GM18526 (cell line): ENCODE results near the gene FBXL17.

Experiments used
- POLR2A ChIP-seq: IDR thresholded peaks from 3 replicates; pipeline ENCODE4 v1.6.1; 2011; ENCODE audit not compliant: insufficient read length; ENCODE audit errors: extremely low read depth

Gene FBXL17

DNA sequence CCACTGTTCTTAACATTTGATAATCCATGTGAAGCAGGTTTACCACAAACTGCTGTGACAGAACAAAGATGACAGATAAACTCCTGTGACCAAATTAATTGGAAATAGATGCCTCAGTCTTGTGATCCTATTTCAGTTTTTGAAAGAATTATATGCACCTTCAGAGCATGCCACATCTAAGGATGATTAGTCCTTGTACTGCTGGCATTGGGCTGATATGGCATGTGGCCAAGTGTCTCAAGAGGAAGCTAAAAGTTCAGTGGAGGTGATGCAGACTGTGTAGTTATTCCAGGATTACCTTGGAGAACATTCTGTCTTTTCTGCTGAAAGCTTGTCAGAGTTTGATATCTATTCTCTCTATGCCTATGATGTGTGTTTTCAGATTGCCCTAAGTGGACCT, 396.8 kb downstream of the FBXL17 start:
- TF ChIP-seq POLR2A: no peak

DNA sequence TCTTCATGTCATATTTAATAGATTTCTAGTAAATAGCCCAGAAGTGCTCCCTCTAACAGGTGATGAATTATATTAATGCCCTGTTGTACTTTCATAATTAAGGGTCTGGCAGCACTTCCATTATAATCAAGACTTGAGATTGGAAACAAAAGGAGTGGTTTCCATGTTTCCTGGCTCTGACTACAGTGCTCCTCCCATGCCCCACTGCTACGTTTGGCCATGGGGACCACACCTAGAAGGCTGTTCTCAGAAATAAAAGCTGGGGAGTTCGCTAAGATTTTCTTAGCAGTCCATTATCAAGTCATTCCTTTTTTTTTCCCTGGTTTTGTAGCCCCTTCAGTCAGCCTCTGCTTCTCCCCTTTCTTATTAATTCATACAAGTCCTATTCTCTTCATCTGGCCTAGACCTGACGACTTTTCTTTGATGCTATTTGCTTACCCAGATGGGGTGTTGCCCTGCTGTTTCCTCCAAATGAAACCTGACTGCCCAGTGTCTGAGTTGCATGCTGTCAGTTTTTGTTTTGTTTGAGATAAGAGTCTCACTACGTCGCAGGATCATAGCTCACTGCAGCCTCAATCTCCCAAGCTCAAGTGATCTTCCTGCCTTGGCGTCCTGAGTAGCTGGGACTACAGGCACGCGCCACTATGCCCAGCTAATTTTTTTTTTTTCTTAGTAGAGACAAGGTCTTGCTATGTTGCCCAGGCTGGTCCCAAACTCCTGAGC, 399.0 kb downstream of the FBXL17 start:
- no peak for TF ChIP-seq POLR2A

DNA sequence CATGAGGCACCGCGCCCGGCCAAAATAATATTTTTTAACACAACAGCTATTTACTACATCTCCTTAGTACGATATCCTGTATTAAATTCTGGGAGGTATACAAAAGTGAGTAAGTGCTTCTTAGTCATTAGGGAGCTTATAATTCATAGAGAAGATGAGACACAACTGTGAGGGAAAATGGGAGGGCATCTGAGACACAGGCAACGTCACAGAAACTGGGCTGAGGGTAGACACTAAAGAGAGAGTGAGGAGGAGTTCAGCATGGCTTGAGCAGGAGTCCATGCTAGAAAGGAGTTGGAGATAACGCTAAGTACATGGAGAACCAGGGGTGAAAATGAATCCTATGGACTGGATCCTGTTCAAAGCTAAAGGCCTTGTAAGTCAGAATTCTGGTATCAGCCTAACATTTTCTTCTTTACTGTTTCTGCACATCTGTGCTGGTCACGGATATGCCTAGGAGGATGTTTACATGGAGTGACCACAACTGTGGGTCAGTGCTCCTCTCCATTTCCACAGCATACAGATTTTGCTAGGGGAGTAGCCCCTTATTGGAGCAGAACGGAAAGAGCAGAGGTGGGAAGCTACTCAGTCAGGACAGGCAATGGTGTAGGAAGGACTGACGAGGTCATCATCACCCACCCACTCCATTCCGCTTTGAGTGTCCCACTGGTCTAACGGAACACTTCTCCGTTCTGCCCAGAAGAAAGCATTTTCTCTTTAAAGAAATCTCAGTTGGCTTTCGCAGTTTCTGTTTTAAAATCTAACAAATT, 400.8 kb downstream of the FBXL17 start:
- TF ChIP-seq POLR2A: no peak

DNA sequence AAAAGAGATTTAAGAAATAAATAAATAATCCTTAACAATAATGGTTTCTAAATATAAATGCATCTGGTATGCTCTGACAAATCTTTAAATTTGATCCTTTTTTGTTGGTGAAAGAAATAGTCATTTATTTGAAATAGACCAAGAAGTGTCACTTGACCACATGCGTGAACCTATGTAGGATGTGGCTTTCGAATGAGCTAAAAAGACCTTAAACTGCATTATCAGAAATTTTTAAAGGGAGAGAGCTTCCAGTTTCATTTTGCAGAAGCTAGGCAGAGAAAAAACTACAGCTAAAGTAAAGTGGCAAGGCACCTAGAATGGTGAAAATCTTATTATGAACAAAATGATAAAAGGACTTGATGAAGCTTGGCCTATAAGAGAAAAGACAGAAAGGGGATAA, 402.0 kb downstream of the FBXL17 start:
- no peak for TF ChIP-seq POLR2A

DNA sequence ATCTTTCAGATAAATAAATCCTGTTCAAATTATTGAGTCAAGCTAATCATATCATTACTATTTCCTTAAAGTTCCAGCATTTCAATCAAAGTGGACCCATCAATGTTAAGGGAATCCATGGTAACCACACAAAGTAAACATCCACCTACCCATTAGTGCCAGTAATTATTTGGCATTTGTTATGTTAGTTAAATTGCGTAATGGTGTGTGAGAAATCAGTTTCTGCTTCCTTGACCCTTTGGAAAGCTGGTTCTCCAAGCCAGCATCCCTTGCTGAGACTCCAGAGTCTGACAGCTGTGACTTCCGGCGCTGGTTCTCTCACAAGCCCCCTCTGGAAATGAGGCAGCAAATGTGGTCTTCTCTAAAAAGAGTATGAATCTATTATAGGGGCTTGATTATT, 402.6 kb downstream of the FBXL17 start:
- TF ChIP-seq POLR2A: no peak

DNA sequence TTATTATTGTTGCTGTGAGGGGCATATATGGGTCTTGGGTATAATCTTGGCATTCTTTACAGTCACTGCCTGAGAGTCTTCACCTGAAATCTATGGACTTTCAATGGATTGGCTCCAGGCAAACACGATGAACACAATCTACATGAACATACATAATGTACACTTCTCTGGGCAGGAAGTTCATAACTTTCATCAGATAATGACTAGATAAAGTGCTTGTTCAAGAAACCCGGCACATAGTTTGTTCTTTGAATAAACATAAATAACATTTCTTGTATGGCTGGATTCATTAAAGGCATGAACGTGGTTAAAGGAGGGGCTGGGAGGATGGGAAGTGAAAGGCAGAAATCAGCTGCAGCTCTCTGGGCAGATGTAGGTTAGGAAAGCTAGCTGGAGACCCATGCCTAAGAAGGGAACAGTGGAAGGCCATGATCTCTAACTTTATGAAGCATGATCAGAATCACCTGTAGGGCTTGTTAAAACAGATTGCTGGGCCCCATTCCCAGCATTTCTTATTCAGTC, 404.3 kb downstream of the FBXL17 start:
- no peak for TF ChIP-seq POLR2A

DNA sequence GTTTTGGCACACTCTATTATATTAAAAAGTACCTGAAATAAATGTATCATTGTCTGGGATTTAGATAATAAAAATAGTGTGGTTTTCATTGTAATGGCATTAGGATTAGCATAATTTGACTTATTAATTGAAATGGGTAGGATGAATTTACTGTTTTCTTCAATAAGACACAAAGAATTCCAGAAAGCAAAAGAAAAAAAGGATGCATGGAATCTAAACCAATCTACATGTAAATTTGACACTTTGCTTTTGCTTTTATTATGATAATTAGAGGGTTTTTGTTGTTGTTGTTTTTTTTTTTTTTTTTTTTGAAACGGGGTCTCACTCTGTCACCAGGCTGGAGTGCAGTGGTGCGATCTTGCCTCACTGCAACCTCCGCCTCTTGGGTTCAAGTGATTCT, 406.3 kb downstream of the FBXL17 start:
- no peak for TF ChIP-seq POLR2A

DNA sequence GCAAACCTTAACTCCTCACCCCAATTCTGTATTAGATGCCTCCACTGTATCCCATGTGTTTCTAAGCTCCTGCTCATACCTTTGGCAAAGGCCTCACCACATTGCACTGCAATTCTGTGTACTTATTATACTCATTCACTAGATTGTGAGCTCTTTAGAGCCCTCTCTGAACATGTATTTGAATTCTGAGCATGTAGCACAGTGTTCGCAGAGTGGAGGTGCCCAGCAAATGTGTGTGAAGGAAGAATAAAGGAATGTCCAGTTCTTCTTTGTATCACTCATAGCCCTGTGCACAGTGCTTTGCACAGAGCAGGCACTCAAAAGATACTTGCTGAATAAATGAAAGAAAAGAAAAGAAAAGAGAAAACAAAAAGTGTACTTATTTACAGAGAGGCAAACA, 410.1 kb downstream of the FBXL17 start:
- TF ChIP-seq POLR2A: no peak

DNA sequence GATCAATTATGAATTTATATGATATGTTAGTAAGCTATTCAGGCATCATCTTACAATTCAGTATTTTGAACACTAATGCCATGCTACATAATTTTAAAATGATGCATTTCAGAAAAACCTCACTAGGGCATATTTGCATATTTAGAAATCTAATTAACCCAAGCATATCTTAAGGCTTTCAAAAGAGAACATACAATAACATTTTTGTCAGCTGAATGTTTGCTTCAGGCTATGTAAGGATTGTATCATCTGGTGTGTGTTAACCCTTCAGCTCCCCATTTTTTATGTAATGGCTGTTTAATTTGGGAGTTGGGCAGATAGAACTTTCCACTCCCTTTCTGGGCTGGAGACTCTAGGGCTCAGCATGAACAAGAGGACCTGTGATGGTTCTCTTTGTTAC, 412.1 kb downstream of the FBXL17 start:
- no peak for TF ChIP-seq POLR2A

DNA sequence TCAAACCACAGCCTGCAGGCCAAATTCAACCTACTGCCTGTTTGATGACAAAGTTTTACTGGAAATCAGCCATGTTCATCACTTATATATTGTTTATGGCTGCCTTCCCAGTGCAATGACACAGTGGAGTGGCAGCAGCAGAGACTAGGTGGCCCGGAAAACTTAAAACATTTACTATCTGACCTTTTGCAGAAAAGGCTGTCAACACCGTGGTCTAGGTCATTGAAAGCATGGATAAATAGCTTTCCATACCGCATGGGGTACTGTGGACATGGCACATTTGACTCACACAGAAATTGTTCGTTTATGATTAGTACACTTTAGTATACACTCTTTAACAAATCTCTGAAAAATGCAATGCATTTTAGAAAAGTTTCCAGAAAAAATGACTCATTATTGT, 412.9 kb downstream of the FBXL17 start:
- no peak for TF ChIP-seq POLR2A

DNA sequence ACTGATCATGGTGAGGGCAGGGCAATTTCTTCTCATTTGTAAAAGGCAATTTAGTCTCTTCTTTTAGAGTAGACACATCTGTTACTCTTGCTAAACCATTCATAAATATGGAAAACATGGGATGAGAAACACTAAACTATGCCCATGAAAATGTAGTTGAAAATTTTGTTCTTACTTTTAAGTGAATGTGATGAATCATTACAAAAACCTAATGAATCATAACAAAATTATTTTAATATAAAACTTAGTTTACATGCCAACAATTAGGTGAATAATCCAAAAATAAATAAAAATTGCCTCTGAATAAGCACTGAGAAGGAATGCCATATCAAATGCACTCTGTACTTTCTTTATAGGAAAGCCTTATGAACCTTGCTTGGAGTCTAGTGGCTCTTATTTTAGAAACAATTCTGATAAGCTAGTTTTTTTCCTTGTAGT, 413.5 kb downstream of the FBXL17 start:
- no peak for TF ChIP-seq POLR2A

DNA sequence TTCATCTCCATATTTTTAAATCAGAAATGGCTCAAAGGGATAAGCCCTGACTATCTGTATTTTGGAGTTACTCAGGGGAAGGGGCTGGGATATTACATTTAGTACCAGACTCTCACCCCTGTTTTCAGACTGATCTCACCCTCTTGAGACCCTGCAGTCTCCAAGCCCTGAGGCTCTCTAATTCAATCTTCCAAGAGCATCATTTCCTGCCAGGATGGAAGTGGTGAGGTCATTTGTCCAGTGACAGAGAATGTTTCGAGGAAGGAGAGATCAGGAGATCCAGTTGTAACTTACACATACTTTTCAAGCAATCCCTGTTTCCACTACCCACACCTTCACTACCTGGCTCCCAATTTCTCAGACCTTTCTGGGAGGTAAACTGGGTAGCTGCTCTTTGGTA, 415.7 kb downstream of the FBXL17 start:
- TF ChIP-seq POLR2A: no peak

DNA sequence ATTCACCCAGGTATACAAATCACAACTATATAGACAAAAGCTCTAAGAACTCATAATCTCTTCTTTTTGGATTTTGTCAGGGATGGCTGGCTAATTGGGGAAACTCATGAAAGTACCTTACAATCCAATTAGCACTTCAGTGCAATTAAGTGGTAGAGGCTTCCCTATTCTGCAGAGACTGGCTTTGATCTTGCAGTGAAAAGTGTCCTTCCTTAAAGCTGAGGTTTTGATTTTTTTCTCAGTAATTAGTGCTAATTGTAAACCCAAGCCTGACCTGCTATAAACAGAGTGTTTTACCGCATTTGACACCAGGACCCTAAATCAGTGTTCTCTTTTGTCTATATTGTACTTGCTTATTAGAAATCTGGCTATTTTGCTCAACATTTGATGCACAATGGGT, 417.2 kb downstream of the FBXL17 start:
- no peak for TF ChIP-seq POLR2A

DNA sequence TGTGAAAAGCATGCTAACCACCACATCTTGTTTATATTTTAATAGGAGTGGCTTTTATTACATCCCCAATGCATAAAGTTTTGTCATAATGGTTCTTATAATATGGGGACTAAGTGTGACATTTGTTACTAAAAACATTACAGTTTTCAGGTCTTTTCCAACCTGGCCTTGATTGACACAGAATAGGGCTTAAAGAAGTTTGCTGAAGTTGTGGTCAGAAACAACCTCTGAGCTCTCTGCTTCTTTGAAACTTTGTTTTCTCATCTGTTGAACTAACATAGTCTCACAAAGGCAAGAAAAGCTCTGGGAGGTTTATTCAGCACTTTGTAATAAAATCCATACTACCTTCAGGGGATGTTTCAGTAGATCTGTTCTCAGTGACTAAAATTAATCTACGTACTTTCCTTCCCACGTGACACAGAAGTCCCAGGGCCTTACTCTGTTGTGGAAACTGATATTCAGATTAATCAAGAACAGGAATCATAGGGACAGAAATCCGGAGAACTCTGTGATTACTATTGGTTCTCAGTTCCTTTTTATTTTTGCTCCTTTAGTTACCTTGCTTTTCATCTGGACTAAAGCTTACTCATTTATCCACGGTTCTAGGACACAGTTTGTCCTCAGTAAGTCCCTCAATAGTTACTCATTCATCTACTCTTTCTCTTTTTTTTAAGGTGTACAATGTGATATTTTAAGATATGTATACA, 422.2 kb downstream of the FBXL17 start:
- no peak for TF ChIP-seq POLR2A

DNA sequence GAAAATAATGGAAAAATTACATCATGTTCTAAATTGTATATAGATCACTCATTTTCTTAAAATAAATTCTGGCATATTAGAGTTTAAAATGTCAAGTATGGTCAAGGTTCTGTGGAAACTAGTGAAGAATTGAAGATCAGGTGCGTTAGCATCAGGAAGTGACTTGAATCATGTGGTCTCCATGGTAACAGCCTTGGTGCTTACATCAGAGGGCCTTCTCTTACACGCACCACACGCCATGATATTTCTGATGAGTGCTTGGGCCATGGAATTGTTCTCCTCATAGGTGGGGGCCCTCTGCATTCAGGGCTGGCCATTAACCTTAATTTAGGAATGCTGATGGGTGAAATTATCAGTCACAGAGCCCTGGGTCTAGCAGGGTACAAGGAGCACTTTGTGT, 423.0 kb downstream of the FBXL17 start:
- TF ChIP-seq POLR2A: no peak

DNA sequence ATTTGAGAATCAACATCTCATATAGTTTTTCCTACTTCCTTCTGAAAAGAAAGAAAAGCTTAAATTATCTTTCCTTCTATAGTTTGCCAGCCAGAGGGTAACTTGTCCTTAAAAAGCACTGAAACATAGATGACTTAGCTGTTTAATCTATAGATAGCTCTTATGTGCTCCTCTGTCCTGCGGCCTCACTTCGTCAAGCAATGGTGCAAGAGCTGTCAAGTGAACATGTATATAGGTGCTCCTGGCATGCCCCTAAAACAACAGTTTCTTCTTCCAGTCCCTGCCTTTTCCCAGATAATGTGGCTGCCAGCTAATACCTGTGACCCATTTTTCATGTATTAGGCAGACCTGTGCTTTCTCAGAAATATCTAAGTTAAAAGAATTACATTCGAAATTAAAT, 423.5 kb downstream of the FBXL17 start:
- TF ChIP-seq POLR2A: no peak

DNA sequence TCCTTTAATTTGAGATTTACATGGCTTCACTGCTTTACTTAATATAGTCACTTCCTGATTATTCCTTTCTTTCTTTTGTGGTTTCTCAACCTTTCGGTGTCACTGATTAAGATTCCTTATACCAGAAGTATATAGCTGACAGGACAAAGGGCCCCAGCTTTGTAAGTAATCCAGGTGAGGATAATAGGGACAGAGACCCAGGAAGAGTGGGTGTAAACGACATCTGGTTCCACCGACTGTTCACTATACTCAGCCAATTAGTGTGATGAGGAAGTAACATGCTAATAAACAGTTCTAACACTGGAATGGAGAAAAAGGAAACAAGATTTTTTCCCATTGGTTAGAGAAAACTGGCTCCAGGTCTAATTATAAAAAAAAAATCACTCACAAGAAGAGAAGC, 424.8 kb downstream of the FBXL17 start:
- no peak for TF ChIP-seq POLR2A

DNA sequence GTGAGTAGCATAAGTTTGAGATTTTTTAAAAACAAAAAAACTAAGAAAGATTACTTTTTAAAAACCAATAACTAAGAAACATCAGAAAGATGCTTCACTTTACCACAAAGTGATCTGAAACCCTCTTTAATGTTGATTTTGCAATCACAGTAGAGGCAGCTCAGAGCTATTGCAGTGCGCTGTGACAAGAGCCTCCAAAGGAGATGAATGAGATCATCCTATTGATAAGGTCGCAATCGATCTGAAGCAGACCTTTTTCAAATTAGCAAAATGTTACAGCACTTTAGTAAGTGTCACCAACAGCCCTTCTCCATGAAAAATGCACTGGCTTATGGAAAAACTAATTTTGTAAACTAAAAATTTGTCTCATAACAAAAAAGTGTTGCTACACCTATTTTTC, 426.6 kb downstream of the FBXL17 start:
- no peak for TF ChIP-seq POLR2A
